ENCODE measurements around the gene PRR7. TPM values are rescaled to one million over a fixed set of nuclear protein-coding genes. Genes with fewer than 3 reads are reported as not detected.

The PRR7 gene
- polyA plus RNA-seq, 1 donor from 2014 or later, result 46.6 TPM

DNA sequence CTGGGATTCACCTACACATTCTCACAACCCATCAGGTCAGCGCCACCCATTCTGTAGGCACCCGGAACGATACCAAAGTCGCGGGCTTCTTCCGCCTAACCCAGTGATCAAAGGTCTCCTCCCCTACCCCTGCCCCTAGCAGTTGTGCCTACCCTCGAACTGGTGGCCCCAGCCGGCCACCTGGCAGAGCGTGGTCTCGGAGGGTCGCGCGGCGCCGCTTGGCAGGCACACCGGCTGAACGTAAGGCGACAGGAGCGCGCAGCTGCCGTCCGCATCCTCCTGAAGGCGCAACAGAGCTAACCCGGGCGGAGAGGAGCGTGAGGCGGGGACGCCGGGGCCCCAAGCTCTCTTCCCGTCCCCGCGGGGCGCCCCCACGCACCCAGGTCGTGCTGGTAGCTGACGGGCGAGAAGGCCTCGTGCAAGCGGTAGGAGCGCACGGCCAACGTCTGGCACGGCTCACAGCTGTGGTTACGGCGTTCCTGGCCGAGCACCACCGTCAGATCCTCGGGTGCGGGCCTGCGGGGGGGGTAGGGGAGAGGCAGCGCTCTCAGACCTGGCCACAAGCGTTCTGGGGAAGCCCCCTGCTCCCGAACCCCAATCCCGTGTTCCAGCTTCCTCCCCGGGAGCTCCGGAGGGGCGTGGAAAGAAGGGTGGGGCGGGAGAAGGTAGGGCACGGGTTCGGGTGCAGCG is 43.4 kb upstream of the PRR7 start:
- peak overlapping the region; percentile 55 for H3K9ac ChIP-seq (ENCODE audit: low read length)
- H3F3A ChIP-seq (ENCODE audit: insufficient read depth, low read length, poor library complexity, severe bottlenecking), result no peaks in the 10 kb centered on the region
- no peaks in the 10 kb centered on the region for H3K9me2 ChIP-seq (ENCODE audit: insufficient read depth, low read length)
- H2AFZ ChIP-seq (ENCODE audit: low read depth, low read length), result peak overlapping the region; percentile 14
- H3K36me3 ChIP-seq (ENCODE audit: insufficient read depth, low read length), result no peaks in the 10 kb centered on the region
- H3K9me3 ChIP-seq (ENCODE audit: low read length), result no peaks in the 10 kb centered on the region
- no peak overlapping the region for H3K4me2 ChIP-seq (ENCODE audit: low read length)
- peak overlapping the region; percentile 65 for H3K4me3 ChIP-seq (ENCODE audit: low read length)
- H3K27ac ChIP-seq (ENCODE audit: low read length), result peak overlapping the region; percentile 34
- no peaks in the 10 kb centered on the region for H3K79me2 ChIP-seq (replicated peaks; ENCODE audit: insufficient read depth, low read length)
- TF ChIP-seq EZH2 (IDR thresholded peaks at IDR 0.05; ENCODE audit: borderline replicate concordance, insufficient read depth, low read length, poor library complexity, severe bottlenecking) (no peak), MXI1 (conservative IDR thresholded peaks at IDR 0.05; ENCODE audit: poor library complexity, severe bottlenecking) (no peak), RAD21 (conservative IDR thresholded peaks at IDR 0.05) (no peak), POLR2AphosphoS5 (IDR thresholded peaks at IDR 0.05) (no peak), REST (IDR thresholded peaks at IDR 0.05; ENCODE audit: borderline replicate concordance) (no peak), TAF1 (IDR thresholded peaks at IDR 0.05; ENCODE audit: low read depth) (no peak), SMC3 (conservative IDR thresholded peaks at IDR 0.05; ENCODE audit: poor library complexity) (peak; percentile 16), CTCF (IDR thresholded peaks at IDR 0.05; ENCODE audit: poor library complexity, severe bottlenecking) (peak; percentile 41)
- H4K20me1 ChIP-seq (ENCODE audit: insufficient read depth), result no peaks in the 10 kb centered on the region
- peaks cover 42% of the 10 kb centered on the region for H3K27me3 ChIP-seq (ENCODE audit: insufficient read depth, low read depth, low read length)

DNA sequence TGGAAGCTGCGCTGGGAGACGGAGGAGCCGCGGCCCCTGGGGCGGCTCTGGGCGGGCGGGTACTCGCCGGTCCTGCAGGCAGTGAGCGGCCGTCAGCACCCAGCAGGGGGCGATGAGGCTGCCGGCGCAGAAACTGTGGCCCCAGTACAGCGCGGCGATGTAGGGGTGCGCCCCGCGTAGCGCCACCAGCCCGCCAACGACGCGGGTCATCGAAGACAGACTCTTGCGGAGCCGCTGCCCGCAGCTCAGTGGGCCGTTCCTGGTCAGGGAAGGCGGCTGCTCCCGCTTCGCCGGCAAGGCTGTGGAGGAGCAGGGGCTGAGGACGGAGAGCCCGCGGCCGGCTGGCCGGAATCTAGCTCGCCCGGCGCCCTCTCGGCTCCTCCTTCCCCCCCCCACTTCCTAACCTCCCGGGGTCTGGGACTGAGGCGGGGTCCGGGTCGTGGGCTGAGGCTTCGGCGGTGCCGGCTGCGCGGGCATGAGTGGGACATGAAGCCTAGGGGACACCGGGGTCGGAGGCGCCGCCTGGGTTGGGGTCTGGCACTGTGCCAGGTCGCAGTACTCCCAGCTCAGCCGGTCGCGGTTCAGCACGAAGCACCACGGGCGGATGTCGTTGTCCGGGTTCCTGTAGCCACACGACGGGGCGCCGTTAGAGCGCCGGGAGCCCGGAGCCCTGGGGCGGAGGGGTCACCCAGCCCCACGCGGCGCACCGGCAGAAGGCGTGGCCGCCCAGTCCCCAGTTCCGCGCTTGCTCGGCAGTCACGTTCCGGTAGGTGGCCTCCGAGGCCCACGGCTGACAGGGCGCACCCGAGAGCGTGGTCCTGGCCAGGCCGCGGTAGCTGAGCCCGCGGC is 42.6 kb upstream of the PRR7 start:
- TF ChIP-seq RAD21 (conservative IDR thresholded peaks at IDR 0.05) (peak; percentile 81), MXI1 (conservative IDR thresholded peaks at IDR 0.05; ENCODE audit: poor library complexity, severe bottlenecking) (peak; percentile 60), CTCF (IDR thresholded peaks at IDR 0.05; ENCODE audit: poor library complexity, severe bottlenecking) (peak; percentile 79), TAF1 (IDR thresholded peaks at IDR 0.05; ENCODE audit: low read depth) (no peak), REST (IDR thresholded peaks at IDR 0.05; ENCODE audit: borderline replicate concordance) (no peak), SMC3 (conservative IDR thresholded peaks at IDR 0.05; ENCODE audit: poor library complexity) (peak; percentile 66), POLR2AphosphoS5 (IDR thresholded peaks at IDR 0.05) (peak; percentile 35), EP300 (conservative IDR thresholded peaks at IDR 0.05; ENCODE audit: poor library complexity, severe bottlenecking) (no peak)
- Histone ChIP-seq H3F3A (ENCODE audit: insufficient read depth, low read length, poor library complexity, severe bottlenecking) (no peaks in the 10 kb centered on the region), H3K27ac (ENCODE audit: low read length) (peak overlapping the region; percentile 34), H2AFZ (ENCODE audit: low read depth, low read length) (peak overlapping the region; percentile 14), H3K9ac (ENCODE audit: low read length) (peak overlapping the region; percentile 55), H3K36me3 (ENCODE audit: insufficient read depth, low read length) (no peaks in the 10 kb centered on the region), H3K4me2 (ENCODE audit: low read length) (peak overlapping the region; percentile 4), H3K27me3 (ENCODE audit: insufficient read depth, low read depth, low read length) (peaks cover 42% of the 10 kb centered on the region), H4K20me1 (ENCODE audit: insufficient read depth) (no peaks in the 10 kb centered on the region), H3K9me2 (ENCODE audit: insufficient read depth, low read length) (no peaks in the 10 kb centered on the region), H3K4me3 (ENCODE audit: low read length) (peak overlapping the region; percentile 65), H3K9me3 (ENCODE audit: low read length) (no peaks in the 10 kb centered on the region), H3K79me2 (replicated peaks; ENCODE audit: insufficient read depth, low read length) (no peaks in the 10 kb centered on the region)
